Stimulated activated CD4-positive, alpha-beta T cell treated with anti-CD3 and anti-CD28 coated beads, Interleukin-2, amount 100 ng/mL, for 24 hours (primary cell): Measurements from ENCODE around the gene CATSPER1.

Experiments used
- DNase-seq, 2 donors: peaks; one replicate each; pipeline ENCODE4 v3.0.0-alpha.2; 2020

CATSPER1 gene

DNA sequence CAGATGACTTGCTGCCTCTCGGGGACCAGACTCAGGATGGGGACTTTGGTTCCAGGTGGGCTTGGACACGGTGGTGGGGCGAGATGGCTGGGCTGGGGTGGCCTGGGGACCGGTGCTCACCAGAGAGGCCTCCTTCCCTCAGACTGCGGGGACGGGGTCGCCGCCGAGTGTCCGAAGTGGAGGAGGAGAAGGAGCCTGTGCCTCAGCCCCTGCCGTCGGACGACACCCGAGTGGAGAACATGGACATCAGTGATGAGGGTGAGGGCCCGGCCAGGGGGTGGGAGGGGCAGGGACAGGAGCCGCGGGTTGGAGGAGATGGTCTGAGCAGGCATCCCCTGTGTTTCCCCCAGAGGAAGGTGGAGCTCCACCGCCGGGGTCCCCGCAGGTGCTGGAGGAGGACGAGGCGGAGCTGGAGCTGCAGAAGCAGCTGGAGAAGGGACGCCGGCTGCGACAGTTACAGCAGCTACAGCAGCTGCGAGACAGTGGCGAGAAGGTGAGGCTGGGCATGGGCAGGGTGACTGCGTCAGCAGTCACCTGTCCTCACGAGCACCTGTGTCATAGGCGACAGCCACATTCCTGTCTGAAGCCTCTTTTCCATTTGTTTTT lies 58.8 kb downstream of the CATSPER1 start:
- DNase-seq, result no peak
